Dendritic cell treated with granulocyte-macrophage colony-stimulating factor and Interleukin-4, amounts not matched to agents 40 ng/mL and 50 ng/mL, for 4 days (primary cell): ENCODE data around the gene ART1.

Experiments used
- H3K27ac Mint-ChIP-seq: one replicate; pipeline ENCODE4 v1.8.0; 2022; ENCODE audit warnings: mild to moderate bottlenecking, mixed read lengths
- H3K27me3 Mint-ChIP-seq: one replicate; pipeline ENCODE4 v1.8.0; 2022; ENCODE audit warnings: mild to moderate bottlenecking, mixed read lengths
- H3K36me3 Mint-ChIP-seq: one replicate; pipeline ENCODE4 v1.8.0; 2022; ENCODE audit warnings: low read depth, mixed read lengths
- H3K4me1 Mint-ChIP-seq: one replicate; pipeline ENCODE4 v1.8.0; 2022; ENCODE audit warnings: low read depth, mixed read lengths
- H3K4me3 Mint-ChIP-seq: one replicate; pipeline ENCODE4 v1.8.0; 2022; ENCODE audit warnings: mild to moderate bottlenecking, moderate library complexity, mixed read lengths
- H3K9me3 Mint-ChIP-seq: one replicate; pipeline ENCODE4 v1.8.0; 2022; ENCODE audit warnings: mixed read lengths
- intact Hi-C: fragments of 100-400 bp; cut with micrococcal nuclease; formaldehyde crosslinking; loops from one replicate; pipeline ENCODE4 v1.15.0; 2022

Gene ART1

GRCh38 chr11:3665336-3666022, 20.6 kb downstream of the ART1 start:
- Mint-ChIP-seq H3K4me1 (peaks cover 10% of the 10 kb centered on the region), H3K4me3 (no peak overlapping the region), H3K36me3 (peaks cover 62% of the 10 kb centered on the region), H3K27me3 (no peaks in the 10 kb centered on the region), H3K9me3 (no peaks in the 10 kb centered on the region), H3K27ac (no peak overlapping the region)
- intact Hi-C loops: no loop called here

GRCh38 chr11:3666023-3666530, 21.1 kb downstream of the ART1 start:
- no peaks in the 10 kb centered on the region for H3K9me3 Mint-ChIP-seq
- peaks cover 68% of the 10 kb centered on the region for H3K36me3 Mint-ChIP-seq
- intact Hi-C loops: no loop called here
- H3K27ac Mint-ChIP-seq: no peak overlapping the region
- H3K4me1 Mint-ChIP-seq: peaks cover 10% of the 10 kb centered on the region
- no peak overlapping the region for H3K4me3 Mint-ChIP-seq
- no peaks in the 10 kb centered on the region for H3K27me3 Mint-ChIP-seq

- no peaks in the 10 kb centered on the region for H3K27me3 Mint-ChIP-seq
- no peak overlapping the region for H3K27ac Mint-ChIP-seq
- intact Hi-C loops: no loop called here
- no peaks in the 10 kb centered on the region for H3K9me3 Mint-ChIP-seq
- H3K4me3 Mint-ChIP-seq: no peak overlapping the region
- H3K4me1 Mint-ChIP-seq: peaks cover 10% of the 10 kb centered on the region
- peaks cover 80% of the 10 kb centered on the region for H3K36me3 Mint-ChIP-seq
These were observed 22.5 kb downstream of the ART1 start for GRCh38 chr11:3667149-3668035.

- Mint-ChIP-seq H3K27me3 (no peaks in the 10 kb centered on the region), H3K27ac (no peak overlapping the region), H3K4me1 (peaks cover 10% of the 10 kb centered on the region), H3K4me3 (no peak overlapping the region), H3K9me3 (no peaks in the 10 kb centered on the region), H3K36me3 (peaks cover 93% of the 10 kb centered on the region)
- intact Hi-C loops: no loop called here
These were observed 24.2 kb downstream of the ART1 start for GRCh38 chr11:3669128-3669527.

- no peaks in the 10 kb centered on the region for H3K9me3 Mint-ChIP-seq
- peaks cover 92% of the 10 kb centered on the region for H3K36me3 Mint-ChIP-seq
- H3K27me3 Mint-ChIP-seq: no peaks in the 10 kb centered on the region
- H3K4me3 Mint-ChIP-seq: no peak overlapping the region
- peaks cover 10% of the 10 kb centered on the region for H3K4me1 Mint-ChIP-seq
- H3K27ac Mint-ChIP-seq: peak overlapping the region; percentile 4
- intact Hi-C loops: no loop called here
These were observed 24.8 kb downstream of the ART1 start for GRCh38 chr11:3669742-3670183.

- H3K27ac Mint-ChIP-seq: peak within 1 kb of the TSS; percentile 4
- H3K4me3 Mint-ChIP-seq: no peak within 1 kb of the TSS
These were observed 26.7 kb downstream of the ART1 start, which contains the start of gene CHRNA10 for GRCh38 chr11:3671334-3672254. TSS of gene CHRNA10 (minus strand) at chr11:3671384. CDS start at chr11:3671312, 72 bp downstream.

GRCh38 chr11:3674189-3674588, 29.3 kb downstream of the ART1 start:
- no peaks in the 10 kb centered on the region for H3K27me3 Mint-ChIP-seq
- H3K36me3 Mint-ChIP-seq: peaks cover 97% of the 10 kb centered on the region
- H3K9me3 Mint-ChIP-seq: no peaks in the 10 kb centered on the region
- intact Hi-C loops: no loop called here
- no peak overlapping the region for H3K4me3 Mint-ChIP-seq
- no peaks in the 10 kb centered on the region for H3K4me1 Mint-ChIP-seq
- H3K27ac Mint-ChIP-seq: no peak overlapping the region

More at GRCh38 chr11:3671334-3672254, 26.7 kb downstream of the ART1 start, which contains the start of gene CHRNA10:
- Mint-ChIP-seq H3K4me1 (no peaks in the 10 kb centered on the region), H3K9me3 (no peaks in the 10 kb centered on the region), H3K27me3 (no peaks in the 10 kb centered on the region), H3K36me3 (peaks cover 90% of the 10 kb centered on the region)
- intact Hi-C loops: no loop called here

- H3K36me3 Mint-ChIP-seq: peaks cover 97% of the 10 kb centered on the region
These were observed 31.0 kb downstream of the ART1 start for GRCh38 chr11:3675971-3676370.

GRCh38 chr11:3679077-3679476, 34.1 kb downstream of the ART1 start:
- H3K36me3 Mint-ChIP-seq: peaks cover 98% of the 10 kb centered on the region
- H3K9me3 Mint-ChIP-seq: no peaks in the 10 kb centered on the region
- no peak overlapping the region for H3K4me3 Mint-ChIP-seq
- no peaks in the 10 kb centered on the region for H3K4me1 Mint-ChIP-seq
- intact Hi-C loops: no loop called here
- no peaks in the 10 kb centered on the region for H3K27me3 Mint-ChIP-seq
- H3K27ac Mint-ChIP-seq: no peak overlapping the region

More at GRCh38 chr11:3675971-3676370, 31.0 kb downstream of the ART1 start:
- H3K4me3 Mint-ChIP-seq: no peak overlapping the region
- intact Hi-C loops: no loop called here
- H3K27me3 Mint-ChIP-seq: no peaks in the 10 kb centered on the region
- H3K27ac Mint-ChIP-seq: peak overlapping the region; percentile 0
- H3K4me1 Mint-ChIP-seq: no peaks in the 10 kb centered on the region
- H3K9me3 Mint-ChIP-seq: no peaks in the 10 kb centered on the region

GRCh38 chr11:3683039-3683438, 38.1 kb downstream of the ART1 start:
- Mint-ChIP-seq H3K4me3 (no peak overlapping the region), H3K27me3 (no peaks in the 10 kb centered on the region), H3K9me3 (no peaks in the 10 kb centered on the region), H3K4me1 (no peaks in the 10 kb centered on the region), H3K36me3 (peaks cover 96% of the 10 kb centered on the region), H3K27ac (no peak overlapping the region)
- intact Hi-C loops: no loop called here

- no peaks in the 10 kb centered on the region for H3K4me1 Mint-ChIP-seq
- H3K9me3 Mint-ChIP-seq: no peaks in the 10 kb centered on the region
- intact Hi-C loops: no loop called here
- no peaks in the 10 kb centered on the region for H3K27me3 Mint-ChIP-seq
- peaks cover 96% of the 10 kb centered on the region for H3K36me3 Mint-ChIP-seq
- H3K27ac Mint-ChIP-seq: no peak overlapping the region
- no peak overlapping the region for H3K4me3 Mint-ChIP-seq
These were observed 39.3 kb downstream of the ART1 start for GRCh38 chr11:3684129-3684818.

GRCh38 chr11:3684819-3685172, 39.9 kb downstream of the ART1 start:
- Mint-ChIP-seq H3K4me1 (no peaks in the 10 kb centered on the region), H3K27me3 (no peaks in the 10 kb centered on the region), H3K27ac (no peak overlapping the region), H3K4me3 (no peak overlapping the region), H3K36me3 (peaks cover 96% of the 10 kb centered on the region), H3K9me3 (no peaks in the 10 kb centered on the region)
- intact Hi-C loops: no loop called here

GRCh38 chr11:3685923-3686322, 41.0 kb downstream of the ART1 start:
- Mint-ChIP-seq H3K9me3 (no peaks in the 10 kb centered on the region), H3K27ac (no peak overlapping the region), H3K27me3 (no peaks in the 10 kb centered on the region), H3K4me1 (no peaks in the 10 kb centered on the region), H3K36me3 (peaks cover 96% of the 10 kb centered on the region), H3K4me3 (no peak overlapping the region)
- intact Hi-C loops: no loop called here
